ENCODE data around the gene CRIP3. TPM values are rescaled to one million over a fixed set of nuclear protein-coding genes. Genes with fewer than 3 reads are reported as not detected.

The CRIP3 gene
- total and polyA plus RNA-seq, 10 of the 15 experiments (the other 5 are each of a cell fraction or from before 2014, with no cell fraction given) = 1.5 to 9.2 (median 2.2) TPM

GRCh38 chr6:43282636-43283513 lies 25.8 kb downstream of the CRIP3 start:
- FAIRE-seq = no peak
- TF ChIP-seq ESRRA (IDR thresholded peaks at IDR 0.05; ENCODE audit: low read length) (no peak), SMAD5 (IDR thresholded peaks at IDR 0.05; ENCODE audit: low read depth) (no peak), PAX8 (IDR thresholded peaks at IDR 0.05) (no peak), ZNF217 (IDR thresholded peaks at IDR 0.05) (no peak), IKZF1 (conservative IDR thresholded peaks at IDR 0.05) (no peak), SREBF1 (IDR thresholded peaks at IDR 0.05; ENCODE audit: low read length) (no peak), CHD4 (IDR thresholded peaks at IDR 0.05) (no peak), CHD1 (IDR thresholded peaks at IDR 0.05; ENCODE audit: low read depth, low read length) (no peak), IKZF2 (IDR thresholded peaks at IDR 0.05) (no peak), ZNF384 (IDR thresholded peaks at IDR 0.05; ENCODE audit: borderline replicate concordance, low read depth, low read length) (no peak), MEF2A (IDR thresholded peaks at IDR 0.05; ENCODE audit: insufficient read depth, low read depth, low read length) (no peak), POLR2AphosphoS2 (IDR thresholded peaks at IDR 0.05; ENCODE audit: low read depth, low read length) (no peak), SUZ12 (IDR thresholded peaks at IDR 0.05; ENCODE audit: unreplicated experiment) (no peak), CUX1 (IDR thresholded peaks at IDR 0.05; ENCODE audit: insufficient replicate concordance, low read depth, low read length) (no peak), KDM1A (IDR thresholded peaks at IDR 0.05; ENCODE audit: borderline replicate concordance) (no peak), FOXM1 (IDR thresholded peaks at IDR 0.05; ENCODE audit: low read depth, low read length) (no peak)
- BruUV-seq (replicated peaks) = no TSS peak
- intact Hi-C loops (cut with micrococcal nuclease; ENCODE audit: unreplicated experiment) (no loop called here), in situ Hi-C loops (cut with MboI) (no loop called here)
- Histone ChIP-seq H3K36me3 (ENCODE audit: control insufficient read depth in 2 of 2, insufficient read depth in 2 of 2, low read length in 1 of 2) (no peaks in the 10 kb centered on the region), H2AFZ (ENCODE audit: control insufficient read depth, low read depth, low read length) (no peak overlapping the region), H3K9ac (ENCODE audit: control insufficient read depth, insufficient read depth, low read length) (no peak overlapping the region), H4K20me1 (ENCODE audit: control insufficient read depth, insufficient read depth) (no peaks in the 10 kb centered on the region), H3K79me2 (ENCODE audit: control insufficient read depth, insufficient read depth, low read length) (no peaks in the 10 kb centered on the region), H3K4me1 (ENCODE audit: control insufficient read depth, insufficient read depth, low read length) (no peaks in the 10 kb centered on the region), H3K4me3 (no peak overlapping the region), H3K27me3 (replicated peaks in 1 of 2; ENCODE audit: control insufficient read depth in 2 of 2, insufficient read depth in 2 of 2, low read length in 1 of 2) (peaks cover 0 to 2% of the 10 kb centered on the region in 2 experiments; a peak in 3 of 4 replicates), H3K9me3 (replicated peaks; ENCODE audit: control insufficient read depth, insufficient read depth, low read length) (no peaks in the 10 kb centered on the region), H3K4me2 (ENCODE audit: control insufficient read depth, insufficient read depth) (no peak overlapping the region), H3K27ac (ENCODE audit: control insufficient read depth, insufficient read depth) (no peak overlapping the region)
- DNase-seq (ENCODE audit: low read depth, low spot score) = no peak
- ATAC-seq = no peak
- RAD21 ChIA-PET (ENCODE audit: unreplicated experiment) = no interaction called here
- CTCF ChIA-PET = interaction anchor here (1.2 kb wide), 1 partner anchor 52 kb away, joined by 4 read pairs; no protein-coding TSS in a partner anchor
- POLR2A ChIA-PET = no interaction called here
- SMC1A ChIA-PET (ENCODE audit: uncharacterized antibody, unreplicated experiment) = interaction anchor here (1.5 kb wide), 1 partner anchor 14 kb away, joined by 3 read pairs; no protein-coding TSS in a partner anchor
- 45% methylated on average over 32 of the region's 32 CpGs for WGBS (ENCODE audit: insufficient coverage, insufficient replicate concordance, low lambda C conversion rate, missing lambda C conversion rate)
